GM20000 (cell line): ENCODE data around the gene IL18RAP.

Experiments
- DNase-seq: peaks from one replicate; pipeline ENCODE4 v3.0.0; 2012; ENCODE audit warnings: low spot score
- TF ChIP-seq, protein P1 (sequence below): IDR thresholded peaks from 2 replicates; pipeline ENCODE4 v1.5.1; 2012; ENCODE audit warnings: mild to moderate bottlenecking, control low read depth; ENCODE audit errors: extremely low read depth, missing control alignments

The IL18RAP gene, protein sequence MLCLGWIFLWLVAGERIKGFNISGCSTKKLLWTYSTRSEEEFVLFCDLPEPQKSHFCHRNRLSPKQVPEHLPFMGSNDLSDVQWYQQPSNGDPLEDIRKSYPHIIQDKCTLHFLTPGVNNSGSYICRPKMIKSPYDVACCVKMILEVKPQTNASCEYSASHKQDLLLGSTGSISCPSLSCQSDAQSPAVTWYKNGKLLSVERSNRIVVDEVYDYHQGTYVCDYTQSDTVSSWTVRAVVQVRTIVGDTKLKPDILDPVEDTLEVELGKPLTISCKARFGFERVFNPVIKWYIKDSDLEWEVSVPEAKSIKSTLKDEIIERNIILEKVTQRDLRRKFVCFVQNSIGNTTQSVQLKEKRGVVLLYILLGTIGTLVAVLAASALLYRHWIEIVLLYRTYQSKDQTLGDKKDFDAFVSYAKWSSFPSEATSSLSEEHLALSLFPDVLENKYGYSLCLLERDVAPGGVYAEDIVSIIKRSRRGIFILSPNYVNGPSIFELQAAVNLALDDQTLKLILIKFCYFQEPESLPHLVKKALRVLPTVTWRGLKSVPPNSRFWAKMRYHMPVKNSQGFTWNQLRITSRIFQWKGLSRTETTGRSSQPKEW

DNA sequence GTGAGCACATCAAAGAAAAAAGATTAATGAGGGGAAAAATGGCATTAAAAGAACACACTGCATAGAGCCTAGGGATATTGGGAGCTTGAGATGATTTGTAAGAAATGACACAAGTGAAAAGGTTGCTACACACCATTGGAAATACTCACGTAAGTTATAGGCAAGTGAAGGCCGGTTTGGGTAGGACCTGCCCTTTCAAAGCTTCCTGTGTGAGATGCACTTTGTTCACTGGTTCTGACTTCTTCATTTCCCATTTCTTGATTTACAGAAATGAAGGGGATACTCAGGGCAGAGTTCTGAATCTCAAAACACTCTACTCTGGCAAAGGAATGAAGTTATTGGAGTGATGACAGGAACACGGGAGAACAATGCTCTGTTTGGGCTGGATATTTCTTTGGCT, at the start of gene IL18RAP:
TSS of gene IL18RAP (plus strand) at position 251 of the 400 bp plus-strand sequence. CDS start at position 369, 118 bp downstream.
- no peak for DNase-seq
- TF ChIP-seq, protein P1, sequence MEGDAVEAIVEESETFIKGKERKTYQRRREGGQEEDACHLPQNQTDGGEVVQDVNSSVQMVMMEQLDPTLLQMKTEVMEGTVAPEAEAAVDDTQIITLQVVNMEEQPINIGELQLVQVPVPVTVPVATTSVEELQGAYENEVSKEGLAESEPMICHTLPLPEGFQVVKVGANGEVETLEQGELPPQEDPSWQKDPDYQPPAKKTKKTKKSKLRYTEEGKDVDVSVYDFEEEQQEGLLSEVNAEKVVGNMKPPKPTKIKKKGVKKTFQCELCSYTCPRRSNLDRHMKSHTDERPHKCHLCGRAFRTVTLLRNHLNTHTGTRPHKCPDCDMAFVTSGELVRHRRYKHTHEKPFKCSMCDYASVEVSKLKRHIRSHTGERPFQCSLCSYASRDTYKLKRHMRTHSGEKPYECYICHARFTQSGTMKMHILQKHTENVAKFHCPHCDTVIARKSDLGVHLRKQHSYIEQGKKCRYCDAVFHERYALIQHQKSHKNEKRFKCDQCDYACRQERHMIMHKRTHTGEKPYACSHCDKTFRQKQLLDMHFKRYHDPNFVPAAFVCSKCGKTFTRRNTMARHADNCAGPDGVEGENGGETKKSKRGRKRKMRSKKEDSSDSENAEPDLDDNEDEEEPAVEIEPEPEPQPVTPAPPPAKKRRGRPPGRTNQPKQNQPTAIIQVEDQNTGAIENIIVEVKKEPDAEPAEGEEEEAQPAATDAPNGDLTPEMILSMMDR, result no peak

DNA sequence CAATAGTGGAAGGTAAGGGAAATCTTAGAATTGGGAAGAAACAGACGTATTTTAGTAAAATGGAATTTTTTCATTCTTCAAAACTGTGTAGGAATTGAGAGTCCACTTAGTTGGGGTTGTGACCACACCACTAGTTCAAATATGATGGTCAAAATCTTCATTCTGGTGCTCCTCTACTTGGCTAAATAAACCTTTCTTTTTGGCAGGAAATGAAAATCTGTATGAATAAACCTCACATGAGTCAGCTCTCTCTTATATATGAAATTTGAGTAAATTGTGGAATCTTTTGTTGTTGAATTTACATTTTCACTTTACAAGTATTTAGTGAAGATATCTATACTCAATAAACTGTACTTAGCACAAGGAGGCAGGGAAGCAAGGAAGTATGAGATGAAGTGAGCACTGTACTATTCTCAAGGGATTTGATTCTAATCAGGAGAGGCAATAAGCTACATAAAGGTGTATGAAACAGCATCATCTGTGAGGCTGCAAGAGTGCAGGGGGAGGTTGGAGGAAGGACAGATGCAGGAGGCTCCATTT, 46.8 kb upstream of the IL18RAP start:
- no peak for DNase-seq
- TF ChIP-seq, protein P1, result no peak

DNA sequence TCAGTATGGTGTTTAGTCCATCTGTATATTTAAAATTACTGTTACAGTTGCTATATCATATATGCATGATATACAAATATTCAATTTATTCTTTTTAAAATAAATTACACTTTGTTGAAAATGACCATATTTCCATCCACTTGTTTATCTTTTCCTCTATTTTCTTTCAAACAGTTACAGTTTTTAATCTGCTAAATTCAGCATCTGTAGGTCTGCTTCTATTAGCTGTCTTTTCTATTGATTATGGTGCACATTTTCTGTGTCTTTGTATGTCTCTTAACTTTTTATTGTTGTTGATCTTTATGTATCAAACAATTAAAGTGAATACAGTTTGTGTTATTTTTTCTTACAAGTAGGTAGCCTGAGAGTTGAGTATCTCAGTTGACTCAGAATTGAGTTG, 39.2 kb upstream of the IL18RAP start:
- TF ChIP-seq, protein P1, result no peak
- DNase-seq, result no peak

DNA sequence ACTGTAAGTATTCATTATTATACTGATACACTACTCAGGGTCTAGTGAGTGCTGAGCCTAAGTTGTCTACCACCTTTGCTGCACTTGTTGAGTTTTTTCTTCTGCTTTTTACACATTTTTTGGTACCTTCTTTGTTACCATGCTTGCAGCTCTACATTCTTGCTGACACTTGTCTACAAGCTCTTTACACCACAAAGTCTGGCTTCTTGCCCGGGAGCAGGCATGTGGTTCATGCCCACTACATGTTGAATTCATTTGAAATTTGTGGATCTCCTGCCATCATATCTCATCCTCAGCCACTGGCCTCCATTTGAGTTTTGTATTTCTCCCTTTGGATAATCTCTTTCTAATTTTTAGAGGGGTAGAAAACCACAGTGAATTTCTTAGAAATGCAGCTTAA, 37.4 kb upstream of the IL18RAP start:
- DNase-seq, result no peak
- TF ChIP-seq, protein P1, result no peak

DNA sequence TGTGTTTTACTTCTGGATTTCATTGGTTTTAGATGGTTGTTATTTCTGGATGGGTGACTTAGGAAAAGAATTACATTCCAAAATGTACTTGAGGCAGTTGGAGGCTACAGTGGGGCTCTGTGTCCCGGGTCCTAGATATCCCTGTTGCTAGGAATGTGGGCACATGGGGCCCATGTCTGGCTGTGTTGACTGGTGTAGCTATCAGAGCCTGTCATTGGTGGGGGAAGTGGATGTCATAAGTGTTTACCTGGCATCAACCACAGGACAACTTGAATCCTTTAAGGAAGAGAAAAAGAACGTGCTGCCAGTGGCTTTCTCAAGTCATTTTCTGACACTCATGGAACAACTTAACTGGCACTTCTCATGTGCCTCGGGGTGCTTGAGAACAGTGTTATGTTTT, 37.0 kb upstream of the IL18RAP start:
- TF ChIP-seq, protein P1, result no peak

DNA sequence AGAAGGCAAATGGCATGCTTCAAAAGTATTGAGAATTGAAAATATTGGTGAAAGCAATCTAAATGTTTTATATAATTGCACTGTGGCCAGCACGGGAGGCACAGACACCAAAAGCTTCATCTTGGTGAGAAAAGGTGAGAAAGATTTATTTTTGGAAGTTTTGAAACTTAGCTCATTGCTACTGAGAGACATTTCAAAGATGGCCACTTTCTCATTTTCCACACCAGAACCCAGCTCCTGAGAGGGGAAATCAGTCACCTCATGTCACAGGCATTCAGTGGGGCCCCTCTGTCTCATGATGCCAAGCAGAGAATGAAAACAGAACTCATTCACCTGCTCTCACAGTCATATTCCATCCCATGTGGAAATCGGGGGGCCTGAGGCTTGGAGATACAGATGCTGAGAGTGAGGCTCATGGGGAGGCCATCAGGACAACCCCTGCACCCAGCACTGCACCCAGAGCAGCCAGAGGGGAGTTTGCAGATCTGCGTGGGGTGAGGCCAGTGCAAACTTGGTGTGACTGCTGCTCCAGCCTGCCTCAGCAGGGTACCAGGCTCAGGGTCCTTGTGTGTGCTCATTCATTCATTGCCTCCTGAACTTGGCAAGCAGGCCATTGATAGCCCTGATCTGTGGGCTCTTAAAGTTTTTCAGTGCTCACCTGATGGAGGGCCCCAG, 36.0 kb upstream of the IL18RAP start:
- TF ChIP-seq, protein P1, result no peak
- DNase-seq, result peak; percentile 35

More for the DNA sequence above, 37.0 kb upstream of the IL18RAP start:
- no peak for DNase-seq
